HL-60/S4 treated with phorbol 12-myristate 13-acetate at 8.2 ng/mL for 4 days and 3 days (cell line): ENCODE data around the gene TMEM126A.

Experiments used
- in situ Hi-C: fragments of 300-500 bp; cut with MboI; formaldehyde crosslinking; loops from 2 replicates; pipeline ENCODE4 v1.15.0; 2022; ENCODE audit warnings: low sequenced_read_pairs

The TMEM126A gene

DNA sequence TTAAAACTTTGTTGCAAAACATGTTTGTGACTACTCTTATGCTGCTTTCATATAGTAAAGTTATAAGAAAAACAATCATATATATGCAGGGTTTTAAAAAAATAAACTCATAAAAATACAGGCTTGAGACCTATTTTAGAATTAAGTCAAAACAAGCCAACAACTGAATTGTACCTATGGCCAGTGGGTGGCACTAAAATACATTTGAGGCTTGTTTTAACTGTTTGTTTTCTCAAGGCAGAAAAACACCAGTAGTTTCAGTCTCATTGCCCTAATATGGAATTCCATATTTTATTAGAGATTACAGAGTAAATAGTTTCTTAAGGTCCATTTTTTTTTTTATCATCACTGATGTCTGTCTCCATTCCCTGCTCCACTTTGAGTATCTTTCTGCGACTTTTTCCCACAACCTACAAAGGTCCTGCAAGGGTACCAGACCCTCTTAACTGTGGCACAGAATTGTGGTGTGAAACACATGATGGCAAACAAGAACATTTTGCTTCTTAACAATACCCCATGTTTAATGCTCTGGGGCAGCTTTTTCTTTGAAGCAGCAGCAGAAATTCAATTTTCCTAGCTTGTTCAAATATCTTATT, 46.7 kb downstream of the TMEM126A start:
- in situ Hi-C loops, result no loop called here

DNA sequence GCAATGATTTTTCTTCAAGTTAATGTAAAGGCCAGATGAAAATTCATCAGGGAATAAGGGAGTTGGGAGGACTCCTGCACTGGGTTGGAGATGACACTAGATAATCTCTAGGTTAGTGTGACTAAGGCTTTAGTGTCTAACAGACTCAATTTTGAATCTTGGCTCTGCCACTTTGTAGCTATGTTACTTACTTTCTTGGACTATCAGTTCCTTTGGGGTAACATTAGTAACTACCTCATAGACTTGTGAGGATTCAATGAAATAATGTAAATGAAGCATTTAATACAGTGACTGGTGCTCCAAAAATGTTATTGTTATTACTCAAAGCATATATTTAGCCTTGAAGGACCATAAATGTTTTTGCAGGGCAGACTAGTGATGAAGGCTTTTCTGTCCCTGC, 47.8 kb downstream of the TMEM126A start:
- in situ Hi-C loops, result no loop called here

DNA sequence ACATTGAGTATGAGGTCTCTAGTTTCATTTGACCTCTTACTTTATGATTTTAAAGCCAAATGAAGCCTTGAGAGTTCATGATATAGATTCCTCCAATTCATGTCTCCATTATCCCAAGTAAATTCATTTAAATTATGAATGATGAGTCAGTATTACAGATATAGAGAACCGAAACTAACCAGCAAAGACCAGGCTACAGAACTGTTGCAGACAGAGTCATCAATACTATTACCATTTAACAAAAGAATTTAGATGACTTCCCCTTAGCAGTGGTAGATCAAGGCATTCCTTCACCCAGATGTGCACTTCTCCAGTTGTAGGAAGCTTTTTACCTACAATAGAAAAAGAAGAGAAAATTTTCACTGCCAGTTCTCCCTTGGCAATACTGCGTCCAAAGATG, 50.0 kb downstream of the TMEM126A start:
- in situ Hi-C loops, result no loop called here

DNA sequence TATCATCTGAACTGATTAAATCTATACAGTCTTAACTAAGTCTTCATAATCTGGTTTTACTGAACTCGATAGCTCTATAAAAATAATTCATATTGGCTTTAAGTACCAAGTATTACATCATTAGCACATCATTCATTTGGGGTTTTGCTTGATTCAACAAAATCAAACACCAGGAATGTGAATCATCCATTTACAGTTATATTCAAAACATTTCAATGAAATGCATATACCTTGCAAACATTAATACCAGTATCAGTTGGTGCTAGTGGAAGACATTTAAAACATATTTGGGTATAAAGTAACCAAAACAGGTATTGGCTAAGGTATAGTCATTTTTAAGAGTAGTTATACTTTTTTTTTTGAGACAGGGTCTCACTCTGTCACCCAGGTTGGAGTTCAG, 50.4 kb downstream of the TMEM126A start:
- in situ Hi-C loops, result no loop called here

DNA sequence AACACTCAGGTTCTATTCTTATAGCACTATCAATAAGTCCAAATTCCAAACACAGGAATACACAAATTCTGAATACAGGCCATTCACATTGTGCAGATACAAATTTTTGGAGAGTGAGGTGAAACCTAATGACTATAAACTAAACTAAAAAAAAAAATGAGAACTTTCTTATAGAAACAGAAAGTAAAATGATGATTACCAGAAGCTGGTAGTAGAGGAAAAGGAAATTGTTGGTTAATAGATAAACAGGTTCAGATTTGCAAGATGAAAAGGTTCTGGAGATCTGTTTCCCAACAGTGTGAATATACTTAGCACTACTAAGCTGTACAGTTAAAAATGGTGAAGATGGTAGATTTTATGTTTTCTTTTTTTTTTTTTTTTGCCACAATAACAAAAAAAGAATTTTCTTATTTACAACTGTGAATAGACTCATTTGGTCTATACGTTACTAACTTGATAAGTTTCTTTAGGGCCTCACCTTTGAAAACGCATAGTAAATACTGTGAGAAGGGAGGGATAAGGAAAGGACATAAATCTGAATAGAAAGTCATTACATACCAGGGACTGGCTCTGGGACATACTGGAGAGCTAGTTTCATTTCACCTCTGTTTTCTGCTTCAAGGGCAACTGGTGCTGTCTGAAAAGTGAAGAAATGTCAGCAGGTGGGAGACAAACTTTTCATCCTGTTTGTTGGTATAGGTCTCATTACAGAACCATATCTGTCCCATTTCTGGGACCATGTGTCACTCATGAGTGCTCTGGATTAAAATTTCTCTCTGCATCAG, 52.4 kb downstream of the TMEM126A start:
- in situ Hi-C loops, result no loop called here

DNA sequence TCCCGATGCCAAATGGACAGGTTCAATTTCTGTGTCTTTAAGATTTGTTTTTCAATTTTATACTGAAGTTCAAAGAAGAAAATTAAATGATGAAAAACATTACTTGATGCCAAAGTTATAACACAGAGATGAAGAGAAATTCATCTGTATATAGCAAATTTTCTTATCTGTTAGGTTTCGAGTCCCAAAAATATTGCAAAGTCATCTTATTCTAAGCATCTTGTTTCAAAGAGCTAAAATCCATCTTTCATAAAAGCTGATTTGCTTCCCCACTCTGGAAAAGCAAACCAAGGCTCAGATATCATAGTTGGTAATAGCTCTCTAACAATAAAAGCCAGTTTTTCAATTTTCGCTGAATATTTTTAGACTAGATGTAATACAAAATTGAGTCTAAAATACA, 57.2 kb downstream of the TMEM126A start:
- in situ Hi-C loops, result no loop called here

DNA sequence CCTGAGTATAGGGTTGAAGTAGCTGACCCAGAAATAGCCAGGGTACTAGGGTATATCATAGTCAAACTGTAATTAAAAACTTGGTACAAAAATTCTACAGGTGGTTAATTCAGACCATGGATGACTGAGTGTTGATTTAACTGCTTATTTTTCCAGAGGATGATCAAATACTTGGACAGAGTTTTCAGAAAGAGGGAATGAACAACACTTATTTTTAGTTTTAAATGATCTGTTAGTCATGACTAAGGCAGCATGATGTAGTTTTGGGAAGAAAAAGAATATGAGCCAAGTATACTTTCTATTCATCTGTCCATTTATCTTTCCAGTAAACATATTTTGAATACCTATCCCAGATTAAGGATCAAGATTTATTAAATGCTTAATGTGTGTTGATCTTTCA, 58.0 kb downstream of the TMEM126A start:
- in situ Hi-C loops, result no loop called here
